Upper lobe of right lung (tissue), 1 donor: ENCODE measurements around the gene EAPP. TPM values are rescaled to one million over a fixed set of nuclear protein-coding genes. Genes with fewer than 3 reads are reported as not detected.
"Not testable (repeated sequence)": the region's sequence is repeated elsewhere in the genome, so short reads cannot be mapped to it uniquely, and the experiment has no call there.

Source experiments
- ATAC-seq: fragments of 200-7000 bp; cut with Tn5 transposase; one replicate; pipeline ENCODE4 v1.9.1; 2020; ENCODE audit warnings: mild to moderate bottlenecking, moderate library complexity
- DNase-seq: peaks from one replicate; pipeline ENCODE4 v3.0.0-alpha.2; 2020
- H3K27ac ChIP-seq: fragments of 200-600 bp; one replicate; pipeline ENCODE4 v1.8.0; 2022
- H3K27me3 ChIP-seq: fragments of 200-600 bp; one replicate; pipeline ENCODE4 v1.8.0; 2022; ENCODE audit warnings: mild to moderate bottlenecking
- H3K36me3 ChIP-seq: fragments of 200-600 bp; one replicate; pipeline ENCODE4 v1.8.0; 2022
- H3K4me1 ChIP-seq: fragments of 200-600 bp; one replicate; pipeline ENCODE4 v1.8.0; 2022
- H3K4me3 ChIP-seq: fragments of 200-600 bp; one replicate; pipeline ENCODE4 v1.8.0; 2022; ENCODE audit warnings: mild to moderate bottlenecking
- H3K9me3 ChIP-seq: fragments of 200-600 bp; one replicate; pipeline ENCODE4 v1.8.0; 2022
- intact Hi-C: fragments of 100-400 bp; cut with DNase I; formaldehyde crosslinking; loops from one replicate; pipeline ENCODE4 v1.11.0; 2022
- total RNA-seq: library from RNA; stranded (reverse); fragmentation: NEBNext Ultra II Directional; extraction: Animal tissue kit (Norgen Biotek cat#: 25700); gene quantifications from one replicate; pipeline ENCODE4 v1.2.1, GENCODE V29; 2021
- TF ChIP-seq, protein P1 (sequence below): fragments of 200-600 bp; IDR thresholded peaks from one replicate; pipeline ENCODE4 v1.8.0; 2022; ENCODE audit warnings: antibody characterized with exemption
- donor health status: DM: no; HTN: yes; CAD: no; lungs with severe emphysema.

Gene EAPP
- total RNA-seq, 1 donor from 2014 or later: 26.9 TPM

DNA sequence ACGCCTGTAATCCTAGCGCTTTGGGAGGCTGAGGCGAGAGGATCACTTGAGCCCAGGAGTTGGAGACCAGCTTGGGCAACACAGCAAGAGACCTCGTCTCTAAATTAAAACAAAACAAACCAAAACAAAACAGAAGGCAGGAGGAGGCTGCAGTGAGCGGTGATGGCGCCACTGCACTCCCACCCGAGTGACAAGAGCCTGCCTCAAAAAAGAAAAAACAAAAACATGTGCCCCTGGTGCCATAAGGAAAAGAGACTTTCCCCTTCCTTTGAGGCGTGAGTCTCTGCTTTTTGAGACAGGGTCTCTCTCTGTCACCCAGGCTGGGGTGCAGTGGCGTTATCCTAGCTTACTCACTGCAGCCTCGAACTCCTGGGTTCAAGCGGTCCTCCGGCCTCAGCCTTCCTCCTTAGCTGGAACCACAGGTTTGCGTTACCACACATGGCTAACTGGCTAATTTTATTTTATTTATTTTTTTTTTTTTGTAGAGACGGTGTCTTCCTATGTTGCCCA lies 9.0 kb upstream of the EAPP start:
- ATAC-seq (no peak), DNase-seq (peak; percentile 32)
- no peaks in the 10 kb centered on the region for H3K9me3 ChIP-seq
- H3K27me3 ChIP-seq: no peaks in the 10 kb centered on the region
- H3K27ac ChIP-seq: no peak overlapping the region
- intact Hi-C loops: no loop called here
- H3K4me1 ChIP-seq: no peaks in the 10 kb centered on the region
- TF ChIP-seq, protein P1, sequence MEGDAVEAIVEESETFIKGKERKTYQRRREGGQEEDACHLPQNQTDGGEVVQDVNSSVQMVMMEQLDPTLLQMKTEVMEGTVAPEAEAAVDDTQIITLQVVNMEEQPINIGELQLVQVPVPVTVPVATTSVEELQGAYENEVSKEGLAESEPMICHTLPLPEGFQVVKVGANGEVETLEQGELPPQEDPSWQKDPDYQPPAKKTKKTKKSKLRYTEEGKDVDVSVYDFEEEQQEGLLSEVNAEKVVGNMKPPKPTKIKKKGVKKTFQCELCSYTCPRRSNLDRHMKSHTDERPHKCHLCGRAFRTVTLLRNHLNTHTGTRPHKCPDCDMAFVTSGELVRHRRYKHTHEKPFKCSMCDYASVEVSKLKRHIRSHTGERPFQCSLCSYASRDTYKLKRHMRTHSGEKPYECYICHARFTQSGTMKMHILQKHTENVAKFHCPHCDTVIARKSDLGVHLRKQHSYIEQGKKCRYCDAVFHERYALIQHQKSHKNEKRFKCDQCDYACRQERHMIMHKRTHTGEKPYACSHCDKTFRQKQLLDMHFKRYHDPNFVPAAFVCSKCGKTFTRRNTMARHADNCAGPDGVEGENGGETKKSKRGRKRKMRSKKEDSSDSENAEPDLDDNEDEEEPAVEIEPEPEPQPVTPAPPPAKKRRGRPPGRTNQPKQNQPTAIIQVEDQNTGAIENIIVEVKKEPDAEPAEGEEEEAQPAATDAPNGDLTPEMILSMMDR: no peak
- no peaks in the 10 kb centered on the region for H3K36me3 ChIP-seq
- no peak overlapping the region for H3K4me3 ChIP-seq

DNA sequence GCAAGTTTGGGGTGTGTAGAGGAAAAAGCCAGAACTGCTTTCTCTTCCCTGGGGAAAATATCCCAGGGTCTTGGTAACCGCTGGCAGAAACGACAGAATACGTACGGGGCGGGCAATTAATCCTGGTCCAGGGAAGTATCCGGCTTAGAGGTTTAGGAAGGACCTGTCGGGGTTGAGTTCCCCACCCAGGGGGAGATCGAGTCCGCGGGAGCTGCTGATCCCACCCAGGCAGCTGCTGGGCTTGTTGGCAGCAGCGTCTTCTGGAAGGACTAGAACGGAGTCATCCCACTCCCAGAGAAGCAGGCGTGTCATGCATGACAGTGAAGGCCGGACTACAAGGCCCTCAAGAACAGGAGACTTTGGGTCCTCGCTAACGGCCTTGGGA lies 7.6 kb upstream of the EAPP start:
- intact Hi-C loops, H3K9me3 ChIP-seq, H3K27ac ChIP-seq, ATAC-seq, H3K4me1 ChIP-seq, H3K36me3 ChIP-seq, H3K27me3 ChIP-seq, H3K4me3 ChIP-seq, DNase-seq: not testable (repeated sequence)

DNA sequence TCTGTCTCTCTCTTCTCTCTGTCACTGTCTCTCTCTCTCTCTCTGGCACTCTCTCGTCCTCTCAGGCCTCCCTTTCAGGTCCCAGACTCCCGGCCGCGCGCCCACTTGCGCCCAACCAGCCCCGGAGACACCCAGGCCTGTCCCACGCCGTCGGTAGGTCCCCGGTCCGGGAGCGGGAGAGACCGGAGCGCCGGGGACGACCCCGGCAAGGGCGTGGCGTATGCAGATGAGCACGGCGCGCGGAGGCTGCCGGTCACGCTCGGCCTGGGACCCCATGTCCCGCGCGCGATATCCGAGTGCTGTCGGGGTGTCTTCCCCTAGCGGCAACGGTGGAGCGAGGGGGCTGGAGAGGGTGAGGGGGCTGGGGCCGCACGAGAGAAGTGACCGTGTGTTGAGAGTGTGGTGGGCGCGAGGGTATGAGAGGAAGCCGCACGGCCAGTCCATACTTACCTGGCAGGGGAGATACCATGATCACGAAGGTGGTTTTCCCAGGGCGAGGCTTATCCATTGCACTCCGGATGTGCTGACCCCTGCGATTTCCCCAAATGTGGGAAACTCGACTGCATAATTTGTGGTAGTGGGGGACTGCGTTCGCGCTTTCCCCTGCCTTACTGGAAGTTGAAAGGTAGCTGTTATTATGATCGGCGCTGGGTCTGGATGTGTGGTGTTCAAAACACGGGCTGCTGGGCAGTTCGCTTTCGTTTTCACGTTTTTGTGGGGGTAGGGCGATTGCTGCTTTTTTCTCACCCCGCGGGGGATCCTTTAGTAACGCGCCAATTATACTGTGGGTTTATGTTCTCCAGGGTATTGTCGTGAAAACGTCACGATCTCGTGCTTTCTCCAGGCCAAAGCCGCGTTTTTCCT lies 7.0 kb upstream of the EAPP start:
- H3K27ac ChIP-seq, DNase-seq, H3K4me1 ChIP-seq, H3K4me3 ChIP-seq, intact Hi-C loops, H3K36me3 ChIP-seq, H3K9me3 ChIP-seq, H3K27me3 ChIP-seq: not testable (repeated sequence)
- peak; percentile 94 for ATAC-seq

DNA sequence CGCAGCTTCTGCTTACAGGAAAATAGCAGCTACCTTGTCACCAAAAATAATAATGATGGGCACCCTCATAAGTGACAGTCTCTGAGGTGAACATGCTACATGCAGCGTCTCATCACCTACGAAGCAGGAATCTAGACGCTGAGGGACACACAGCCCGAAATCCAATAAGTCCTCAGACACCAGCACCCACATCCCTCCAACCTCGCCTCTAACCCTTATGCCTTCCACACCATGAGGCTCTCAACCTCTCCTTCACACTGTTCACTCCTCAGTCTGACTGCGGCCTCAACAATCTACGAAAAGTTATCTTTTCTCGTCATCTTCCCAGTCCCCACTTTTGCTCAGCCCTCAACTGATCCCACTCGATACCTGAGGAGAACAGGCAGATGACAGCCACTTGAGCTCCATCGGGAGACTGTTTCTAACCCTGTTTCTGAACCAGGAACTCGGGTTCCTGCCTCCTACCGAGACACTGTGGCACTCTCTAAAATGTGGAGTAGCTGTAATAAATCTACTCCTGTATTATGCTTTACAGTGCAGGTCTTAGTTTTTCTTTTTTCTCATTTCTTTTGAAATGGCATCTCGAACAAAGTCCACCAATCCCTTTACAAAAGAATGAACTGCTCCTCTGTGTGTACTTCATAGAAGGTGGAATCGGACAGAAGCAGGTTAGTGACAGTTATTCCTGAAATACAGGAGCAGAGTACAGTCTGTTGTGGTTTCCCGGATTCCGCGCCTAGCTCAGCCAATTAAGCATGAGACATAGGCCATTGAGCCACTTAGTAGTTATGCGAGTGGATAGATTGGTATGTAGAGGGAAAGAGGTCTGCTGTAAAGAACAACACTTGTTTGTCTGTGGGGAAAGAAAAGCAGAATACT lies 919 bp upstream of the EAPP start:
- DNase-seq, ATAC-seq, H3K36me3 ChIP-seq, intact Hi-C loops, H3K9me3 ChIP-seq, H3K27me3 ChIP-seq: not testable (repeated sequence)
- Histone ChIP-seq H3K4me1 (peaks cover 23% of the 10 kb centered on the region), H3K27ac (peak overlapping the region; percentile 94), H3K4me3 (peak overlapping the region; percentile 82)

DNA sequence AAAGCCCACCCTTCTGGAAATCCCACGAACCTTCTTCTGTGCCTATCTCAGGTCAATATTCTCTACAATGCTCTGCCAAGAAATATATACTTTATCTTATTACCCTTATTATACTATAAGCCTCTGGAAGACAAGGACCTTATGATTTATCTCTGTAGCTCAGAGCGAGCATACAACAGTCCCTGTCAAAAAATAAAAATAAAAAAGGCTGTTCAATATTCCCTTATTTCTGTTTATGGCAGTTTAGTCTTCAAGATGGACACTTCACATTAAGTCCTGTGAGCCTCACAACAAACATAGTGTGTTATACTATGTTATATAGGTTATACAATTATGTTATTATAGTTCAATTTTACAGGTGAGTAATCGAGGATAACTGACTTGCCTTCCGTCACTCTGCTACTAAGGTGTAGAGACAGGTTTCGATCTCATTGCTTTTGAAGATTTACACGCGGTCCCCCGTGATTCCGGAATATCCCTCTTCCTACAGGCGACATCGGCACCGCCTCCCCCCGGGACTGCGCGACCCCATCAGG lies 562 bp downstream of the EAPP start:
- intact Hi-C loops: no loop called here

DNA sequence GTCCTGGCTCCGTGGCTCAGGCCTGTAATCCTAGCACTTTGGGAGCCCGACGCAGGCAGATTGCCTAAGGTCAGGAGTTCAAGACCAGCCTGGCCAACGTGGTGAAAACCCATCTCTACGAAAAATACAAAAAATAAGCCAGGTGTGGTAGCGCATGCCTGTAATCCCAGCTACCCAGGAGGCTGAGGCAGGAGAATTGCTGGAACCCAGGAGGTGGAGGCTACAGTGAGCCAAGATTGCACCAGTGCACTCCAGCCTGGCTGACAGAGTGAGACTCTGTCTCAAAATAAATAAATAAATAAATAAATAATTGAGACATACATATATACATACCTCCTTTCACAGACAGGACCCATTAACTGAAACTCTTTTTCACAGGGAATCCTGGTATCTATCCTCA lies 1.4 kb downstream of the EAPP start:
- DNase-seq: peak; percentile 18
- H3K9me3 ChIP-seq, intact Hi-C loops, H3K27me3 ChIP-seq, H3K27ac ChIP-seq, ATAC-seq: not testable (repeated sequence)
- H3K36me3 ChIP-seq: peaks cover 30% of the 10 kb centered on the region
- peaks cover 23% of the 10 kb centered on the region for H3K4me1 ChIP-seq
- H3K4me3 ChIP-seq: peak overlapping the region; percentile 82

More for the DNA sequence above, 562 bp downstream of the EAPP start:
- TF ChIP-seq, protein P1: no peak
- Histone ChIP-seq H3K36me3 (peaks cover 22% of the 10 kb centered on the region), H3K9me3 (no peaks in the 10 kb centered on the region), H3K27ac (peak overlapping the region; percentile 94), H3K4me3 (peak overlapping the region; percentile 82), H3K4me1 (peaks cover 23% of the 10 kb centered on the region), H3K27me3 (no peaks in the 10 kb centered on the region)
- DNase-seq (no peak), ATAC-seq (no peak)

DNA sequence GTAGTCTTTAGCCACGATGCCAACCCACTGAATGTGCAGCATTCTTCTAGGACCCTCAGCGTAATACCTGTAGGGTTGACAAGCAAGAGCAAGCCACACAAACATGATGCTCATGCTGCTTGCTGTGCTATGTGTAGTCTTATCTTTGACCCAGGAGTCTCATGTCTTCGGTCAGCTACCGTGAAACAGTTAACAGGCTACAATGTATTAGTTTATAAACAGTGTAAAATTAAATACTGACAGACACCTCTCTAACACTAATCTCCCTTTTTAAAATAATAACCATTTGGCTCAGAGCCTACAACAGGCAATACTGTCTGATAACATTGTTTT lies 1.9 kb downstream of the EAPP start:
- TF ChIP-seq, protein P1: no peak
- Histone ChIP-seq H3K4me1 (peaks cover 23% of the 10 kb centered on the region), H3K9me3 (no peaks in the 10 kb centered on the region), H3K27me3 (no peaks in the 10 kb centered on the region), H3K36me3 (peaks cover 35% of the 10 kb centered on the region), H3K27ac (no peak overlapping the region), H3K4me3 (peak overlapping the region; percentile 82)
- intact Hi-C loops: no loop called here
- DNase-seq: no peak
- ATAC-seq: no peak
